Neural progenitor cell (in vitro differentiated cells): ENCODE results near the gene CCT2.

Source experiments
- EZH2 ChIP-seq: fragments of 200-600 bp; sonication (generic); IDR thresholded peaks from 2 replicates; pipeline ENCODE4 v1.6.1; 2017; ENCODE audit warnings: antibody characterized with exemption, mild to moderate bottlenecking, moderate library complexity
- EZH2phosphoT487 ChIP-seq: fragments of 200-600 bp; sonication (generic); IDR thresholded peaks from 2 replicates; pipeline ENCODE4 v1.6.1; 2017; ENCODE audit warnings: antibody characterized with exemption
- TF ChIP-seq, protein P1 (sequence below): fragments of 200-600 bp; sonication (generic); IDR thresholded peaks from 2 replicates; pipeline ENCODE4 v1.5.1; 2017; ENCODE audit warnings: antibody characterized with exemption, mild to moderate bottlenecking

- TF ChIP-seq EZH2: no peak
- TF ChIP-seq, protein P1, sequence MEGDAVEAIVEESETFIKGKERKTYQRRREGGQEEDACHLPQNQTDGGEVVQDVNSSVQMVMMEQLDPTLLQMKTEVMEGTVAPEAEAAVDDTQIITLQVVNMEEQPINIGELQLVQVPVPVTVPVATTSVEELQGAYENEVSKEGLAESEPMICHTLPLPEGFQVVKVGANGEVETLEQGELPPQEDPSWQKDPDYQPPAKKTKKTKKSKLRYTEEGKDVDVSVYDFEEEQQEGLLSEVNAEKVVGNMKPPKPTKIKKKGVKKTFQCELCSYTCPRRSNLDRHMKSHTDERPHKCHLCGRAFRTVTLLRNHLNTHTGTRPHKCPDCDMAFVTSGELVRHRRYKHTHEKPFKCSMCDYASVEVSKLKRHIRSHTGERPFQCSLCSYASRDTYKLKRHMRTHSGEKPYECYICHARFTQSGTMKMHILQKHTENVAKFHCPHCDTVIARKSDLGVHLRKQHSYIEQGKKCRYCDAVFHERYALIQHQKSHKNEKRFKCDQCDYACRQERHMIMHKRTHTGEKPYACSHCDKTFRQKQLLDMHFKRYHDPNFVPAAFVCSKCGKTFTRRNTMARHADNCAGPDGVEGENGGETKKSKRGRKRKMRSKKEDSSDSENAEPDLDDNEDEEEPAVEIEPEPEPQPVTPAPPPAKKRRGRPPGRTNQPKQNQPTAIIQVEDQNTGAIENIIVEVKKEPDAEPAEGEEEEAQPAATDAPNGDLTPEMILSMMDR: no peak
- no peak for TF ChIP-seq EZH2phosphoT487
Measured at GRCh38 chr12:69569236-69569635, 16.0 kb upstream of the CCT2 start.
